NCI-H524 treated with DMSO at 0.1 percent for 48 hours (cell line): ENCODE results near the gene FPR3.
A peak's percentile ranks its signal among the peaks of the same experiment; 100 is the strongest.

Experiments used
- DNase-seq: peaks from one replicate; lab custom pipeline; 2025; lab: John Stamatoyannopoulos, UW

Gene FPR3

DNA sequence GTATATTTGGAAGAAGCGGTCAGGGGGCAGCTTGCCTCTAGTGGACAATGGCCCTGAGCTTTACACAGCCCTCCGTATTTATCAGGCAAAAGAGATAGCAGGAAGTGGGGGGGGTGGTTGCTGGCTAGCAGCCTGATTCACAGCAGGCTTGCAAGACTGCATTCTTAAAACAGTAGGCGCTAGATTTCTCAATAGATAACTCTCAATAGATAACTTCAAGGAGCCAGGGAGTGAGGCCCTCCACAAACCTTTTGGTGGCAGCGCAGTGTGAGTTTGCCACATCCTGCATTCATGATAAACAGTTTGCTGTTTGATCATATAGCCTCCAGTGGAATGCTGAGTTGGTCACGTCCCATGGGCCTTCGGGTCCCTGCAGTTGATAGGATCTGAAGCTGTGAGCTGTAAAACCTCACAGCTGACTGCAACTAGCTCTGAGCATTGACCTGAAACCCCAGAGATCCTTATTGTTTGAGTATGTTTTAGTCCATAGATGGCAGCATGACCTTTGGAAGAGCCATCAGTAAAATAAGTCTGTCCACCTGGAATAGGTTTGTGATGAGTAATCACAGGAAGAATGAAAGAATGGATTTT is 12.2 kb downstream of the FPR3 start:
- no peak for DNase-seq

DNA sequence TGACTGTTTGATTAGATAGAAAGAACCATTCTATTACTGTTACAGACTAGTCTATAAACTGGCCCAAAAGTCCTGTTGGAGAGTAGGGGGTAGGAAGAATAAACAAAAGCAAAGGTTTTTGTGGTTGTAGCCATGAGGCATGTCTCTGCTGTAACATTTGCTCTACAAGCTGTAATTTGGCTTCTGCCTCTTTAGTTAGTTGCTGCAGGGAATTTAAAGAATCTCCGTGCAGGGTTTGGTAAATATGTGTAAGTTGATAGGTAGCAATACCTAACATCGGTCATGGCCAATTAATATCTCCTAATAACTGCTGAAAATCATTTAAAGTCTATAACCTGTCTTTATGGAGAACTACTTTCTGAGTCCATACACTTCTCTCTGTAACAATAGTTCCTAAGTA is 13.0 kb downstream of the FPR3 start:
- DNase-seq, result no peak

DNA sequence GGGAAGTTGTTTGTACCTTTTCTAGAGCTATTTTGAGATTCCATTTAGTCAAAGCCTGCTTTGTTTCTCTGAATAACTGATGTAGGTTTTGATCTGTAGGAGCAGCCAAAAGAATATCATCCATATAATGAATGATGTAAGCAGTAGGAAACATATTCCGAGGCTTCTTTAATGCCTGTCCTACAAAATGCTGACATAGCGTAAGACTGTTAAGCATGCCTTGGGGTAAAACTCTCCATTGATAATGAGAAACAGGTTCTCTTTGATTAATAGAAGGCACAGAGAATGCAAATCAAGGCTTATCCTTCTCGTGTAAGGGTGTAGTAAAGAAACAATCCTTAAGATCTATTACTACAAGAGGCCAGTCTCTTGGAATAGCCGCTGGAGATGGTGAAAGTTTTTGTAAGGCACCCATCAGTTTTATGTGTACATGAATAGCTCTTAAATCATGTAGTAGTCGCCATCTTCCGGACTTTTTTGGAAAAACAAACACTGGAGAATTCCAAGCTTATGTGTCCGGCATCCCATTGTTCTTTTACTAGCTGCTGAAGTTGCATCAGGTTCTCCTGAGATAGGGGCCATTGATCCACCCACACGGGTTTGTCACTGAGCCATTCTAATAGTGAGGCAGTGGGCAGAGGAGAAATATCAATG is 13.5 kb downstream of the FPR3 start:
- no peak for DNase-seq

DNA sequence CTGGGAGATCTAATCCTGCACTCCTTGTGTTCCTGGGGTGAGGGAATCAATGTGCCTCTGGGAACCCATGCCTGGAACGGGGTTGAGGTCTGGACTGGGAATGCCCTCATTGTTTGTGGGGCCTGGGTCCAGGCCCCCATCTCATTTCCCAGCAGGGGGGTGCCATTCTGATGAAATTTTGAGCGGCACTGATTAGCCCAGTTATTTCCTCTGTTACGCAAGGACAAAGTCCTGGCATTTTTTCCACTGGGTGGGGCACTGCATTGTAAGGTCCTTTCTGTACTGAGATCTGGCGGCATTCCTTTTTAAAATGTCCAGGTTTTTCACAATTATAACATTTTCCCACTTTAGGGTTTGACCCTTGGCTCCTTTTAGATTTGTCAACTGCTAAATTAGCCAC is 14.8 kb downstream of the FPR3 start:
- no peak for DNase-seq

DNA sequence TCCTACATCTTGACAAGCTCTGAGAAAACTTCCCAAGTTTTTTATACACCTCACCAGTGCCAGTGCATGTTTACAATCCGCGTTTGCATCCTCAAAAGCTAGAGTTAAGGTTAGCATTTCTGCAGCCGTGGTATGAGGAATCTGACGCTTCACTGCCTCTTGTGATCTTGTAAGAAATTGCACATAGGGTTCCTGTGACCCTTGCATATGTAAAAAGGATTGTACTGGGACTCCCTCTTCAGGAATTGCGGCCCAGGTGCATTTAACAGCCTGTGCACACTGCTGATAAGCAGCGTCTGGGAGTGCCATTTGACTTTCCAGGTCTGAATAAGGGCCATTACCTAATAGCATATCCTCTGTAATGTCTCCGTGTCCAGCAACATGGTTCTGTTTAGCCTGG is 15.3 kb downstream of the FPR3 start:
- DNase-seq, result peak; percentile 2

DNA sequence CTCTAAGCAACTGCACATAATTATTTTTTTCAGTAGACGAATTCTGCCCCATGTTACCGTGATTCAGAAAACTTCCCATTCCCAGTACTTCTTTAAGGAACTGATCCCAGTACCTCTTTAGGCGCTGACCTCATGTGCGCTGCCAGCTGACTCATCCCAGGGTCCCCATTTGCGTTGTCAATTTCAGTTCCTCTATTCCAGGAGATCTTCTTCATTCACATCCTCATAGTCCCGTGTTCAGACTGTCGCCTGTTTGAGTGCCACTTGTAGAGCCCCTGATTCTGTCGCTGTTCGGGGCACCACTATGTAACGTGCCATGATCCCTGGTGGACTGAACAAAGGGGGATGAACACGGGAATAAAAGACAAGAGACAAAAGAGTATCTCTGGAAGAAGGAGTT is 16.4 kb downstream of the FPR3 start:
- no peak for DNase-seq

DNA sequence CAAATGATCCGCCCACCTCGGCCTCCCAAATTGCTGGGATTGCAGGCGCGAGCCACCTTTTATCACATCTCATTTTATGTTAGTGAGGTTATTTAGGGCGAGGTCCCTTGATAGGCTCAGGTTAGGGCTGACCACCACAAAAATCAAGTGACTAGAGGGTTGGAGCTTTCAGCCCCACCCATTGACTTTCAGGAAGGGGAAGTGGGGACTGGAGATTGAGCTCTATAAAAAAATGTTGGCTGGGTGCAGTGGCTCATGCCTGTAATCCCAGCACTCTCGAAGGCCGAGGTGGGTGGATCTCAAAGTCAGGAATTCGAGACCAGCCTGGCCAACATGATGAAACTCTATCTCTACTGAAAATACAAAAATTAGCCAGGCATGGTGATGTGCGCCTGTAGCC is 20.1 kb downstream of the FPR3 start:
- no peak for DNase-seq

DNA sequence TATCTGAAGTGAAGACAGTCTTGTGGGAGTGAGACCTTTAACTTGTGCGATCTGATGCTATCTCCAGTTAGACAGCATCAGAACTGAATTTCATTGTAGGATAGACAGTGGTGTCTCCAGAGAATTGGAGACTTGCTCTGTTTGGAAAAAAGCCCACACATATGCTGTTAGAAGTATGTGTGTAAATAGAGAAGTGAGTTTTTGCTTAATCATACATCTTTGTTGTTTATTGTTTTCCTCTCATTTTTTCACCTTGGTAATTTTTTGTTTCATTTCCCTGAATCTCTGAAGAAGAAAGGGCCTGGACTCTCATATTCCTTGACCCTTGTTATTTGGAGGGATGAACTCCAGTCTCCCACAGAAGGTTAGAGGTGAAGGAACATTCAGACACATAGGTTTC is 21.8 kb downstream of the FPR3 start:
- no peak for DNase-seq

DNA sequence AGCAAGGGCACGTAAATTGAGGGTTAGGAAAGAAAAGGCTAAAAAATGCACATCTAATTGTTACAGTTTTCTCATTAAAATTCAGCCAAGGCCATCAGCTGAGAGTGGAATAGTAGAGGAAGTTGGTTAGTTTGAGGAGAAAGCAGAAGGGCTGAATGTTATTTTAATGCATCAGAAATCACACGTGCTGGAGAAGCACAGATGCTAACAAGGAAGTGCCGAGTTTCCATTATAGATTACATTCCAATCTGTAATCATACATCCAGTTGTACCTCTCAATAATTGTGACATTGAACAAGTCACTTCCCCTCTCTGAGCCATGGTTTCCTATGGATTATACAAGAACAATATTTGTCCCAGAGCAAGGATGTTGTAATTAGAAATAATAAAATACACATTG is 25.1 kb downstream of the FPR3 start:
- DNase-seq, result no peak

DNA sequence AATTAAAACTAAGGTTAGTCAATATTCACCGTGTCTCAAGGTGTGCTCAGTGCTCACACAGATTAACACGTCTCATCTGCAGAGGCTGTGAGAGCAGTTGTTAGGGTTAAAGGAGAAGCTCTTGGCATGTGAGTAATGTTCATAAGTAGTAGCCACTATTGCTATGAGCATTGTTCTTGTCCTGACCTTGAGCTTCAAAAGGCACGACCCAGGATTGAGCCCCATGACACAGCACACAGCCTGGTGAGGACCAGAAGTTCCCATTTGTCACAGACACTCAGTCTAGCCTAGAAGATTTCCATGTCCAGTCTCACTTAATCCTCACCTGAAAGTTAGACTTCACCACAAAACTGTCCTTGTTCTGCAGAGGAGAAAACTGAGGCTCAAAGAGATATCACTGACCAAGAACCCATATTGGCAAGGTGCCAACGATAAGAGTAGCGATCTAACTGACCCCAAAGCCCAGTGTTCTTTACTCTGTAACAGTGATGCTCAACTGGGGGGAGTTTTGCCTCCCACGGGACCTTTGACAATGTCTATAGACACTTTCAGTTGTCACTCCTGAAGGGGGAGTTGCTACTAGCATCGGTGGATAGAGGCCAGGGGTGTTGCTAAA is 26.0 kb downstream of the FPR3 start:
- DNase-seq, result no peak

DNA sequence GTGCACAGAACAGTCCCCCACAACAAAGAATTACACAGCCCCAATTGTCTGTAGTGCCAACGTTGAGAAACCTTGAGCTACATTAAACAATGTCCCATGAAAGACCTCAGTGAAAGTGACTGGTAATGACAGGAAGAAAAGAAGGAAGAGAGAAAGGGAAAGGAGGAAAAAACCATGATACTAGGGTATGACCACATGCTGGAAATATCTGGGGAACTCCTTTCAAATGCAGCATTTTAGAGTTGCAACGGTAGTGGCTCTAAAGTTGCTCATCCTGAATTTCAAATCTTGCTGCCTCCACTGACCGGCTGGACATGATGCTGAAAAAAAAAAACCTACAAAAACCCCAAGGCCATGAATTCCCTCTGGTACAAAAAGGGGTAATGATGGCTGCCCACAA is 26.5 kb downstream of the FPR3 start:
- DNase-seq, result no peak

DNA sequence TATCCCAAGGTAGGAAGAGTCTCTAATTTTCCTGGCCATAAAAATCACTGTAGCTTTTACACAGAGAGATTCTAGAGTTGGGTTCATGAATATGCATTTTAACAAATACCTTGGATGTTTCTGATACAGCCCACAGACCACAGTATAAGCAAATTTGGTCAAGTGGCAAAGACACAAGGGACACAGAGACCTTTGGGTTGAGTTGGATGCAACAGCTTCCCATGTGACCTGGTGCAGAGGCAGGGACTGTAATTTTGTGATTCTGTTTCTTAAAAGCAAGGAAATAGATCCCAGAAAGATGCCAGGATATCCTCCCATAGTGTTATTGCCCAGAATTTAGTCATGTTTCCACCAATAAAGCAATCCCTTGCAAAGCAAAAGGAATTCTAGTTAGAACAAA is 27.0 kb downstream of the FPR3 start:
- no peak for DNase-seq

DNA sequence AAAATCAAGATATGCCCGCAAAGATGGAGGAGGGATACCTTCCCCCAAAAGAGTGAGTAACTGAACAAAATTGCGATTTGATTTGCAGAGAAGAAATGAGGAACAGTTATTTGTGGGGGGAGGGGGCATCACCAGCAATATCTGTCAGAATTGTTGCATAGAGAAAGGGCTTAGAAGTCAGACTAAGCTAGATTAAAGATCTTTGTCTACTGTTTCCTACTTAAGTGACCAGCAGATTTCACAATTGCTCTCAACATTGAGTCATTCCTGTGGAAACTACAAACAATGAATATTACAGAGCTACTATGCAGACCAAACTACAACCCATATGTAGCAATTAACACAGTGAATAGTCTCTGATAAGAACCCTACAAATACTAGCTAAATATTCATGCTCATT is 27.4 kb downstream of the FPR3 start:
- DNase-seq, result no peak

DNA sequence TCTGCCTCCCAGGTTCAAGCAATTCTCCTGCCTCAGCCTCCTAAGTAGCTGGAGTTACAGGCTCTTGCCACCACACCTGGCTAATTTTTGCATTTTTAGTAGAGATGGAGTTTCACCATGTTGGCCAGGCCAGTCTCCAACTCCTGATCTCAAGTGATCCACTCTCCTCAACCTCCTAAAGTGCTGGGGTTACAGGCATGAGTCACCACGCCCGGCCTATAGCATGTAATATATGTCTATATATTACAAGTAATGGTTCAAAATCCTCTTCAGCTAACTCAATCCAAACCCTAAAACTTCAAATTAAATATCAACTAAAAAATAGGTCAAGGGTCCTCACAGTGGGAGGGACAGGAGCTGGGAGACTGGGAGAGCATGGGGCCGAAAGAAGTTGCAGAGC is 28.0 kb downstream of the FPR3 start:
- no peak for DNase-seq

DNA sequence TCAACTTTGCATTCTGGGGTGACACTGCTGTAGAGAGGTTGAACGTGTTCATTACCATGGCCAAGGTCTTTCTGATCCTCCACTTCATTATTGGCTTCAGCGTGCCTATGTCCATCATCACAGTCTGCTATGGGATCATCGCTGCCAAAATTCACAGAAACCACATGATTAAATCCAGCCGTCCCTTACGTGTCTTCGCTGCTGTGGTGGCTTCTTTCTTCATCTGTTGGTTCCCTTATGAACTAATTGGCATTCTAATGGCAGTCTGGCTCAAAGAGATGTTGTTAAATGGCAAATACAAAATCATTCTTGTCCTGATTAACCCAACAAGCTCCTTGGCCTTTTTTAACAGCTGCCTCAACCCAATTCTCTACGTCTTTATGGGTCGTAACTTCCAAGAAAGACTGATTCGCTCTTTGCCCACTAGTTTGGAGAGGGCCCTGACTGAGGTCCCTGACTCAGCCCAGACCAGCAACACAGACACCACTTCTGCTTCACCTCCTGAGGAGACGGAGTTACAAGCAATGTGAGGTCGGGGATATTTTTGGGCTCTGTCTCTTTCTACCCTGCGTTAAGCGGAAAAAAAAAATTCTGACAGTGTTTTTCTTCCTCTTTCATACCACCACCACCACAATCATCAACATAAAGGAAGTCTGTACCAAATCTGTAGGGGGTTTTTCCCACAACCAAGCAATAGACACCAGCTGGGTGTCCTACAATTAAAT is 29.5 kb downstream of the FPR3 start:
- no peak for DNase-seq

DNA sequence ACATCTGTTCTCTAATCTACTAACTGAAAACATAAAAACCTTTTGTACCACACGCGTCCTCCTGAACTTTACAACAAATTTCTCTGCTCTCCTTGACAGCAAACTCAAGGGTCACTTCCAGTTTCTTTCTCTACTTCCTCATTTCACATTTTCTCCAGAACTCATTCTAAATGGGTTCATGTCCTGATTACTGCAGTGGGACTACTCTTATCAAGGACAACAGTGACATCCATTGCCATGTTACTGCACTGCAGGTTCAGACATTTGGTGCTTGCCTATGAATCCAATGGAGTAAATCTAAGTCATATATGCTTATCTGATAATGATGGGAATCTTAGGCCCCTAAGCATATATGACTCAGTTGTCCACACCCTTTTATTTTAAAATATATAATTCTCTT is 35.3 kb downstream of the FPR3 start:
- DNase-seq, result no peak

DNA sequence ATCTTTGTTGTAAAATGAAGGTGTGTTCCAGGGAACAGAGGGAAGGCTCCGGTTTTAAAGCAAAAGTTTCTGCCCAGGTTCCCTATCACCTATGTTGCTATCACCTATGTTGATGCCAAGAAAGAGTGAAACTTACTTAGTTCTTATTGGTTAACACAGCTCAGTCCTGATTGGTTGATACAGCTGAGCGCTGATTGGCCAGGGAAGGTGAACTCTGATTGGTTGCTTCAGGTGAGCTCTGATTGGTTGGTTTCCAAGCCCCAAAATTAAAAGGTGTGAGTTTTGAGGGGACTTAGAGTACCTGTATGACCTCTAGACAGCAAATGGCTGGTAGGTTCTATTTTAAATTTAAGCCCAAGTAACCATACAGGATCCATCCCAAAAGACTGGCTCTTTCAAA is 42.2 kb downstream of the FPR3 start:
- DNase-seq, result no peak

DNA sequence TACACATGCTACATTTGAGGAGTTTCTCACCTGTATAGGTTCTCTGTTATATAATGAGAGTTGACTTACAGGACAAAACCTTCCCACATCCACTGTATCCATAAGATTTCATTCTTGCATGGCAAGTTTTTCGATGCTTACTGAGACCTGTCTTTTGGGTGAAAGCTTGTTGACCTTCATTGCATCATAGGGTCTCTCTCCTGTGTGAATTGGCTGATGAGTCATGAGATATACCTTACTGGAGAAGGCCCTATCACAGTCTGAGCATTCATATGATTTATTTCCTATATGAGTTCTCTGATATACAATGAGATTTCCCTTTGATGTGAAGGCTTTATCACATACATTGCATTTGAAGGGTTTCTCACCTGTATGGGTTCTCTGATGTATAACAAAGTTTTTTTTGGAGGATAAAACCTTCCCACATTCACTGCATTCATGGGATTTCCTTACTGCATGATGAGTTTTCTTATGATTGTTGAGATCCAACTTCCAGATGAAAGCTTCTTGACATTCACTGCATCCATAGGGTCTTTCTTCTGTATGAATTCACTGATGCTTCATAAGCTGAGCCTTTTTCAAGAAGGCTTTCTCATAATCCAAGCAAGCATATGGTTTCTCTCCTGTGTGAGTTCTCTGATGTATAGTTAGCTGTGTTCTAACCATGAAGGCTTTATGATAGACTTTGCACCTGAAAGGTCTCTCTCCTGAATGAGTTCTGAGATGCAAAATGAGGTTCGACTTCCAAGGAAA is 67.1 kb downstream of the FPR3 start:
- DNase-seq, result no peak

DNA sequence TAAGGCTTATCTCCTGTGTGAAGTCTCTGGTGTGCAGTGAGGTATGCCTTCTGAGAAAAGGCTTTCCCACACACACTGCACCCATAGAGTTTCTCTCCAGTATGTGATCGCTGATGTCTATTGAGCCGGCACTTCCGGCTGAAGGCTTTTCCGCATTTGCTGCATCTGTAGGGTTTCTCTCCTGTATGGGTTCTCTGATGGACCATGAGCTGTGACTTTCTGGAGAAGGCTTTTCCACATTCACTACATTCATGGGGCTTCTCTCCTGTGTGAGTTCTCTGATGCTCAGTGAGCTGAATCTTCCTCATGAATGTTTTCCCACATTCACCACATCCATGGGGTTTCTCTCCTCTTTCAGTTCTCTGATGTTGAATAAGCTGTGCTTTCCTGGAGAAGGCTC is 78.1 kb downstream of the FPR3 start:
- DNase-seq, result no peak
